ENCODE data around the gene KDM1A. TPM values are rescaled to one million over a fixed set of nuclear protein-coding genes. Genes with fewer than 3 reads are reported as not detected.

KDM1A gene
- total and polyA plus RNA-seq, 10 of the 15 experiments (the other 5 are each of a cell fraction or from before 2014, with no cell fraction given), result 39.2 to 118 (median 98.9) TPM

DNA sequence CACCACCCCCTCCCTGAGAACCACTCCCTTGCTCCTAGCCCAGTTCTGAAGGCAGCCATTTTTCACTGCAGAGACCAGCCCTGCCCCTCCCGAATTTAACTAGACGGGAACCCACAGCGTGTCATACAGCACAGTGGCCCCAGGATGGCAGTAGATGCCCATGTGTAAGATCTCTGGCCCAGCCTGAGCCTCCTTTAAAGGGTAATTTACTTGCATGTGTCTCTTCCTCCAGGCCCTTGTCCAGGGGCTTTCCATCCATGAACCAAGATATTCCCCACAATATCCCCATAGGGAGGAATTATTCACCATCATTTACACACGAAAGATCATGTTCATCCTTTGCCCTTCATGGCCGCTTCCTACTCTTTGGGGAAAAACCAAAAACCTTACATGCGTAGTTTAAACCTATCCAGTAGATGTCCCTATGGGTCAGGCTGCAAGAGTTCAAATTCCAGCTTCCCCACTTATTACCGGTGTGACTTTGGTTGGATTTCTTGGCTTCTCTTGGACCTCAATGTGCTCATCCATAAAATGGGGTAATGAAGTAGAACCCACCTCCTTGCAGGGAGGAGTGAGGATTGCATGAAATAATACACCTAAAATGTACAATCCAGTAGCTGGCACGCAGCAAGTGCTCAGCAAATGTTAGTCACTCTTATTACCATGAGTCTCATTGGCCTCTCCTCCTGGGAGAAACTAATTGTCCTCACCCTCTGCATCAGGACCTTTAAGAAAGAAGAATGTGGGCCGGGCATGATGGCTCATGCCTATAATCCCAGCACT is 42.6 kb upstream of the KDM1A start (continued):
- no peak for TF ChIP-seq ZSCAN29 (IDR thresholded peaks at IDR 0.05)
- no peak for TF ChIP-seq EP300 (IDR thresholded peaks at IDR 0.05; ENCODE audit: borderline replicate concordance in 1 of 2, control insufficient read depth in 1 of 2, low read depth in 2 of 2, low read length in 2 of 2)
- TF ChIP-seq, protein P1, sequence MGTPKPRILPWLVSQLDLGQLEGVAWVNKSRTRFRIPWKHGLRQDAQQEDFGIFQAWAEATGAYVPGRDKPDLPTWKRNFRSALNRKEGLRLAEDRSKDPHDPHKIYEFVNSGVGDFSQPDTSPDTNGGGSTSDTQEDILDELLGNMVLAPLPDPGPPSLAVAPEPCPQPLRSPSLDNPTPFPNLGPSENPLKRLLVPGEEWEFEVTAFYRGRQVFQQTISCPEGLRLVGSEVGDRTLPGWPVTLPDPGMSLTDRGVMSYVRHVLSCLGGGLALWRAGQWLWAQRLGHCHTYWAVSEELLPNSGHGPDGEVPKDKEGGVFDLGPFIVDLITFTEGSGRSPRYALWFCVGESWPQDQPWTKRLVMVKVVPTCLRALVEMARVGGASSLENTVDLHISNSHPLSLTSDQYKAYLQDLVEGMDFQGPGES (IDR thresholded peaks at IDR 0.05), result no peak
- 0 out of 2 replicates have a peak, but pooled peaks have one; percentile 36 for TF ChIP-seq CREB1 (IDR thresholded peaks at IDR 0.05; ENCODE audit: low read depth)
- TF ChIP-seq POLR2AphosphoS5 (IDR thresholded peaks at IDR 0.05; ENCODE audit: low read length), result no peak
- TF ChIP-seq, protein P2, sequence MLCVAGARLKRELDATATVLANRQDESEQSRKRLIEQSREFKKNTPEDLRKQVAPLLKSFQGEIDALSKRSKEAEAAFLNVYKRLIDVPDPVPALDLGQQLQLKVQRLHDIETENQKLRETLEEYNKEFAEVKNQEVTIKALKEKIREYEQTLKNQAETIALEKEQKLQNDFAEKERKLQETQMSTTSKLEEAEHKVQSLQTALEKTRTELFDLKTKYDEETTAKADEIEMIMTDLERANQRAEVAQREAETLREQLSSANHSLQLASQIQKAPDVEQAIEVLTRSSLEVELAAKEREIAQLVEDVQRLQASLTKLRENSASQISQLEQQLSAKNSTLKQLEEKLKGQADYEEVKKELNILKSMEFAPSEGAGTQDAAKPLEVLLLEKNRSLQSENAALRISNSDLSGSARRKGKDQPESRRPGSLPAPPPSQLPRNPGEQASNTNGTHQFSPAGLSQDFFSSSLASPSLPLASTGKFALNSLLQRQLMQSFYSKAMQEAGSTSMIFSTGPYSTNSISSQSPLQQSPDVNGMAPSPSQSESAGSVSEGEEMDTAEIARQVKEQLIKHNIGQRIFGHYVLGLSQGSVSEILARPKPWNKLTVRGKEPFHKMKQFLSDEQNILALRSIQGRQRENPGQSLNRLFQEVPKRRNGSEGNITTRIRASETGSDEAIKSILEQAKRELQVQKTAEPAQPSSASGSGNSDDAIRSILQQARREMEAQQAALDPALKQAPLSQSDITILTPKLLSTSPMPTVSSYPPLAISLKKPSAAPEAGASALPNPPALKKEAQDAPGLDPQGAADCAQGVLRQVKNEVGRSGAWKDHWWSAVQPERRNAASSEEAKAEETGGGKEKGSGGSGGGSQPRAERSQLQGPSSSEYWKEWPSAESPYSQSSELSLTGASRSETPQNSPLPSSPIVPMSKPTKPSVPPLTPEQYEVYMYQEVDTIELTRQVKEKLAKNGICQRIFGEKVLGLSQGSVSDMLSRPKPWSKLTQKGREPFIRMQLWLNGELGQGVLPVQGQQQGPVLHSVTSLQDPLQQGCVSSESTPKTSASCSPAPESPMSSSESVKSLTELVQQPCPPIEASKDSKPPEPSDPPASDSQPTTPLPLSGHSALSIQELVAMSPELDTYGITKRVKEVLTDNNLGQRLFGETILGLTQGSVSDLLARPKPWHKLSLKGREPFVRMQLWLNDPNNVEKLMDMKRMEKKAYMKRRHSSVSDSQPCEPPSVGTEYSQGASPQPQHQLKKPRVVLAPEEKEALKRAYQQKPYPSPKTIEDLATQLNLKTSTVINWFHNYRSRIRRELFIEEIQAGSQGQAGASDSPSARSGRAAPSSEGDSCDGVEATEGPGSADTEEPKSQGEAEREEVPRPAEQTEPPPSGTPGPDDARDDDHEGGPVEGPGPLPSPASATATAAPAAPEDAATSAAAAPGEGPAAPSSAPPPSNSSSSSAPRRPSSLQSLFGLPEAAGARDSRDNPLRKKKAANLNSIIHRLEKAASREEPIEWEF (IDR thresholded peaks at IDR 0.05; ENCODE audit: insufficient replicate concordance, low read depth, low read length), result no peak
- TF ChIP-seq, protein P3, sequence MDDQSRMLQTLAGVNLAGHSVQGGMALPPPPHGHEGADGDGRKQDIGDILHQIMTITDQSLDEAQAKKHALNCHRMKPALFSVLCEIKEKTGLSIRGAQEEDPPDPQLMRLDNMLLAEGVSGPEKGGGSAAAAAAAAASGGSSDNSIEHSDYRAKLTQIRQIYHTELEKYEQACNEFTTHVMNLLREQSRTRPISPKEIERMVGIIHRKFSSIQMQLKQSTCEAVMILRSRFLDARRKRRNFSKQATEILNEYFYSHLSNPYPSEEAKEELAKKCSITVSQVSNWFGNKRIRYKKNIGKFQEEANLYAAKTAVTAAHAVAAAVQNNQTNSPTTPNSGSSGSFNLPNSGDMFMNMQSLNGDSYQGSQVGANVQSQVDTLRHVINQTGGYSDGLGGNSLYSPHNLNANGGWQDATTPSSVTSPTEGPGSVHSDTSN (IDR thresholded peaks at IDR 0.05; ENCODE audit: insufficient replicate concordance, low read depth, low read length), result no peak
- TF ChIP-seq, protein P4, sequence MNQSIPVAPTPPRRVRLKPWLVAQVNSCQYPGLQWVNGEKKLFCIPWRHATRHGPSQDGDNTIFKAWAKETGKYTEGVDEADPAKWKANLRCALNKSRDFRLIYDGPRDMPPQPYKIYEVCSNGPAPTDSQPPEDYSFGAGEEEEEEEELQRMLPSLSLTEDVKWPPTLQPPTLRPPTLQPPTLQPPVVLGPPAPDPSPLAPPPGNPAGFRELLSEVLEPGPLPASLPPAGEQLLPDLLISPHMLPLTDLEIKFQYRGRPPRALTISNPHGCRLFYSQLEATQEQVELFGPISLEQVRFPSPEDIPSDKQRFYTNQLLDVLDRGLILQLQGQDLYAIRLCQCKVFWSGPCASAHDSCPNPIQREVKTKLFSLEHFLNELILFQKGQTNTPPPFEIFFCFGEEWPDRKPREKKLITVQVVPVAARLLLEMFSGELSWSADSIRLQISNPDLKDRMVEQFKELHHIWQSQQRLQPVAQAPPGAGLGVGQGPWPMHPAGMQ (IDR thresholded peaks at IDR 0.05; ENCODE audit: borderline replicate concordance), result no peak
- no peak for TF ChIP-seq CBX3 (IDR thresholded peaks at IDR 0.05; ENCODE audit: borderline replicate concordance, low read depth)
- no peak for TF ChIP-seq TCF7 (IDR thresholded peaks at IDR 0.05; ENCODE audit: borderline replicate concordance)
- no peak for TF ChIP-seq BCL11A (IDR thresholded peaks at IDR 0.05; ENCODE audit: low read depth, low read length)
- TF ChIP-seq PML (IDR thresholded peaks at IDR 0.05; ENCODE audit: low read length), result no peak
- TF ChIP-seq RCOR1 (conservative IDR thresholded peaks at IDR 0.05; ENCODE audit: low read depth, low read length), result no peak
- TF ChIP-seq SMARCA5 (IDR thresholded peaks at IDR 0.05), result no peak
- TF ChIP-seq, protein P5, sequence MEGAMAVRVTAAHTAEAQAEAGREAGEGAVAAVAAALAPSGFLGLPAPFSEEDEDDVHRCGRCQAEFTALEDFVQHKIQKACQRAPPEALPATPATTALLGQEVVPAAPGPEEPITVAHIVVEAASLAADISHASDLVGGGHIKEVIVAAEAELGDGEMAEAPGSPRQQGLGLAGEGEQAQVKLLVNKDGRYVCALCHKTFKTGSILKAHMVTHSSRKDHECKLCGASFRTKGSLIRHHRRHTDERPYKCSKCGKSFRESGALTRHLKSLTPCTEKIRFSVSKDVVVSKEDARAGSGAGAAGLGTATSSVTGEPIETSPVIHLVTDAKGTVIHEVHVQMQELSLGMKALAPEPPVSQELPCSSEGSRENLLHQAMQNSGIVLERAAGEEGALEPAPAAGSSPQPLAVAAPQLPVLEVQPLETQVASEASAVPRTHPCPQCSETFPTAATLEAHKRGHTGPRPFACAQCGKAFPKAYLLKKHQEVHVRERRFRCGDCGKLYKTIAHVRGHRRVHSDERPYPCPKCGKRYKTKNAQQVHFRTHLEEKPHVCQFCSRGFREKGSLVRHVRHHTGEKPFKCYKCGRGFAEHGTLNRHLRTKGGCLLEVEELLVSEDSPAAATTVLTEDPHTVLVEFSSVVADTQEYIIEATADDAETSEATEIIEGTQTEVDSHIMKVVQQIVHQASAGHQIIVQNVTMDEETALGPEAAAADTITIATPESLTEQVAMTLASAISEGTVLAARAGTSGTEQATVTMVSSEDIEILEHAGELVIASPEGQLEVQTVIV (IDR thresholded peaks at IDR 0.05; ENCODE audit: borderline replicate concordance, partially characterized antibody), result no peak
- TF ChIP-seq SP1 (IDR thresholded peaks at IDR 0.05; ENCODE audit: low read depth, low read length), result no peak
- no peak for TF ChIP-seq TARDBP (IDR thresholded peaks at IDR 0.05; ENCODE audit: borderline replicate concordance)
- TF ChIP-seq HDAC2 (IDR thresholded peaks at IDR 0.05), result no peak
- TF ChIP-seq MTA2 (IDR thresholded peaks at IDR 0.05; ENCODE audit: low read depth), result no peak

Measured in GM12878 (cell line).